Ishikawa (cell line): ENCODE measurements around the gene PSD2.

Source experiments
- CEBPB ChIP-seq: IDR thresholded peaks from 2 replicates; pipeline ENCODE4 v1.6.1; 2012
- CREB1 ChIP-seq: IDR thresholded peaks from 2 replicates; pipeline ENCODE4 v1.6.1; 2012; ENCODE audit warnings: low read depth
- EP300 ChIP-seq: IDR thresholded peaks from 2 replicates; pipeline ENCODE4 v1.6.1; 2012; ENCODE audit warnings: borderline replicate concordance
- MAX ChIP-seq: IDR thresholded peaks from 2 replicates; pipeline ENCODE4 v1.6.1; 2012
- RAD21 ChIP-seq: IDR thresholded peaks from 2 replicates; pipeline ENCODE4 v1.6.1; 2012; ENCODE audit warnings: low read depth
- TAF1 ChIP-seq: IDR thresholded peaks from 2 replicates; pipeline ENCODE4 v1.6.1; 2012; ENCODE audit warnings: low read depth, mild to moderate bottlenecking
- USF1 ChIP-seq: IDR thresholded peaks from 2 replicates; pipeline ENCODE4 v1.6.1; 2012
- YY1 ChIP-seq: IDR thresholded peaks from 2 replicates; pipeline ENCODE4 v1.6.1; 2012; ENCODE audit warnings: low read depth
- ZBTB7A ChIP-seq: IDR thresholded peaks from 2 replicates; pipeline ENCODE4 v1.6.1; 2012; ENCODE audit warnings: low read depth

GRCh38 chr5:139855451-139855850 lies 59.8 kb downstream of the PSD2 start:
- no peak for TF ChIP-seq RAD21
- no peak for TF ChIP-seq TAF1
- no peak for TF ChIP-seq ZBTB7A
- TF ChIP-seq YY1 = no peak
- no peak for TF ChIP-seq CEBPB
- no peak for TF ChIP-seq USF1
- TF ChIP-seq MAX = no peak
- TF ChIP-seq EP300 = no peak
- TF ChIP-seq CREB1 = no peak
